Tibial artery (tissue), 4 donors: ENCODE results near the gene RCSD1.

Experiments
- DNase-seq, 2 donors: peaks; one replicate each; pipeline ENCODE4 v3.0.0-alpha.2; 2019
- H3K27ac ChIP-seq, 2 donors: fragments of 200-600 bp; sonication (generic) in 1 of 2; 1 replicate in 1 of 2; 2 replicates in 1 of 2; pipeline ENCODE4 v1.5.1; 2018 to 2019; ENCODE audit warnings: mild to moderate bottlenecking in 1 of 2
- H3K27me3 ChIP-seq, 2 donors: fragments of 200-600 bp; sonication (generic) in 1 of 2; one replicate each; pipeline versions ENCODE4 v1.5.1 to v1.6.0; 2016 to 2019
- H3K36me3 ChIP-seq, 3 donors: fragments of 200-600 bp; sonication (generic) in 2 of 3; one replicate each; pipeline ENCODE4 v1.5.1; 2016 to 2019; ENCODE audit warnings: mild to moderate bottlenecking in 2 of 3
- H3K4me1 ChIP-seq, 4 donors: fragments of 200-600 bp; sonication (generic) in 2 of 4; 1 replicate in 3 of 4; 2 replicates in 1 of 4; pipeline ENCODE4 v1.5.1; 2016 to 2019
- H3K4me3 ChIP-seq, 2 donors: fragments of 200-600 bp; sonication (generic) in 1 of 2; 1 replicate in 1 of 2; 2 replicates in 1 of 2; pipeline ENCODE4 v1.5.1; 2018 to 2019; ENCODE audit warnings: mild to moderate bottlenecking in 2 of 2
- H3K9me3 ChIP-seq, 3 donors: fragments of 200-600 bp; sonication (generic) in 1 of 3; one replicate each; pipeline ENCODE4 v1.5.1; 2016 to 2019
- CTCF ChIP-seq, 2 experiments: fragments of 200-600 bp in 1 of 2; fragments of 450-650 bp in 1 of 2; IDR thresholded peaks; one replicate each; pipeline ENCODE4 v1.5.1; 2017 to 2019; ENCODE audit warnings: antibody characterized with exemption in 2 of 2, mild to moderate bottlenecking in 1 of 2, moderate library complexity in 1 of 2
- intact Hi-C: fragments of 100-400 bp; cut with DNase I; formaldehyde crosslinking; loops from one replicate; pipeline ENCODE4 v1.15.0; 2023; ENCODE audit warnings: low total_unique reads

RCSD1 gene

GRCh38 chr1:167640051-167640450, 10.0 kb downstream of the RCSD1 start:
- no peak overlapping the region for H3K4me3 ChIP-seq
- peaks cover 0 to 13% (median 8%) of the 10 kb centered on the region in 4 donors for H3K4me1 ChIP-seq
- no peak for DNase-seq
- no peak for TF ChIP-seq CTCF (IDR thresholded peaks at IDR 0.05)
- peaks cover 0 to 4% (median 0%) of the 10 kb centered on the region in 3 donors for H3K36me3 ChIP-seq
- no peaks in the 10 kb centered on the region for H3K9me3 ChIP-seq
- no peak overlapping the region for H3K27ac ChIP-seq
- H3K27me3 ChIP-seq: no peaks in the 10 kb centered on the region
- intact Hi-C loops: no loop called here

- DNase-seq: no peak
- intact Hi-C loops: no loop called here
- no peaks in the 10 kb centered on the region for H3K27me3 ChIP-seq
- H3K9me3 ChIP-seq: no peaks in the 10 kb centered on the region
- peaks cover 0 to 3% (median 0%) of the 10 kb centered on the region in 4 donors for H3K4me1 ChIP-seq
- TF ChIP-seq CTCF (IDR thresholded peaks at IDR 0.05): no peak
- no peak overlapping the region for H3K27ac ChIP-seq
- H3K36me3 ChIP-seq: peaks cover 0 to 4% (median 0%) of the 10 kb centered on the region in 3 donors
- H3K4me3 ChIP-seq: no peak overlapping the region
Measured at GRCh38 chr1:167641786-167642500, 11.9 kb downstream of the RCSD1 start.

GRCh38 chr1:167642501-167642826, 12.4 kb downstream of the RCSD1 start:
- no peak for DNase-seq
- H3K36me3 ChIP-seq: peaks cover 0 to 4% (median 0%) of the 10 kb centered on the region in 3 donors
- no peaks in the 10 kb centered on the region for H3K27me3 ChIP-seq
- no peak overlapping the region for H3K27ac ChIP-seq
- H3K4me3 ChIP-seq: no peak overlapping the region
- peaks cover 0 to 3% (median 0%) of the 10 kb centered on the region in 4 donors for H3K4me1 ChIP-seq
- H3K9me3 ChIP-seq: no peaks in the 10 kb centered on the region
- TF ChIP-seq CTCF (IDR thresholded peaks at IDR 0.05): no peak
- intact Hi-C loops: no loop called here

- intact Hi-C loops: no loop called here
- no peaks in the 10 kb centered on the region for H3K9me3 ChIP-seq
- H3K27me3 ChIP-seq: no peaks in the 10 kb centered on the region
- peaks cover 0 to 4% (median 0%) of the 10 kb centered on the region in 3 donors for H3K36me3 ChIP-seq
- H3K4me1 ChIP-seq: peaks cover 0 to 3% (median 0%) of the 10 kb centered on the region in 4 donors
- no peak overlapping the region for H3K27ac ChIP-seq
- no peak overlapping the region for H3K4me3 ChIP-seq
- DNase-seq: no peak
- TF ChIP-seq CTCF (IDR thresholded peaks at IDR 0.05): no peak
Measured at GRCh38 chr1:167643441-167643840, 13.4 kb downstream of the RCSD1 start.

GRCh38 chr1:167644551-167644950, 14.5 kb downstream of the RCSD1 start:
- Histone ChIP-seq H3K4me3 (no peak overlapping the region), H3K4me1 (peaks cover 0 to 13% (median 6%) of the 10 kb centered on the region in 4 donors), H3K36me3 (peaks cover 0 to 4% (median 0%) of the 10 kb centered on the region in 3 donors), H3K27me3 (no peaks in the 10 kb centered on the region), H3K27ac (no peak overlapping the region), H3K9me3 (no peaks in the 10 kb centered on the region)
- intact Hi-C loops: no loop called here
- DNase-seq: no peak
- TF ChIP-seq CTCF (IDR thresholded peaks at IDR 0.05): no peak
